HG03103 (cell line): Measurements from ENCODE around the gene TTBK1.

ENCODE experiments used
- ATAC-seq: cut with Tn5 transposase; IDR thresholded peaks from one replicate; pipeline ENCODE4 v1.9.1; 2021; ENCODE audit warnings: low read depth; ENCODE audit not compliant: unreplicated experiment

Gene TTBK1

DNA sequence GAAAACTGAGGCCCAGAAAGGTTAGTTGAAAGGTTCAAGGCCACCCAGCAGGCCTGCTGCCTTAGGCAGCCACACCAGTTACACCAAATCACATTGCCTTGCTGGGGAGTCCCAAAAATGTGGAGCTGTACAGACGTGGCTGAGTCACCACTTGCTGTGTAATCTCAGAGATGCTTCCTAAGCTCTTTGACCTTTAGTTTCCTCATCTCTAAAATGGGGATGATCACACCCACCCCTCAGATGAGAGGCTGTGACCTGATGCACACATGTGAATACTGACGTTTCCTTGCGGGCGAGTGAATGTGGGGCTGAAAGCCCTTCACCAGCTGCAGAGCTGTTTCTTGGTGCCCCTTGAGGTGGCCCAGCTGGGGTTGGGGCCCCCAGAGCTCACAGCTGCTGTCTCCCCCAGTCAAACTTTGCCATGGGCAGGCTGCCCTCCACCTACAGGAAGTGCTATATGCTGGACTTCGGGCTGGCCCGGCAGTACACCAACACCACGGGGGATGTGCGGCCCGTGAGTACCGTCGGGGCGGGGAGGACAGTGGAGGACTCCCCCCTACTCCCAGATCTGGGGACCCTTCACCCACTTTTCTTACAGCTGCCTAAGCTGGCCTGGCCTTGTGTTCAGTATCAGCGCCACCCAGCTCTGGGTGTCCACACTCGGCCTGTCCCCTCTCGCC, 11.0 kb downstream of the TTBK1 start:
- no peak for ATAC-seq

DNA sequence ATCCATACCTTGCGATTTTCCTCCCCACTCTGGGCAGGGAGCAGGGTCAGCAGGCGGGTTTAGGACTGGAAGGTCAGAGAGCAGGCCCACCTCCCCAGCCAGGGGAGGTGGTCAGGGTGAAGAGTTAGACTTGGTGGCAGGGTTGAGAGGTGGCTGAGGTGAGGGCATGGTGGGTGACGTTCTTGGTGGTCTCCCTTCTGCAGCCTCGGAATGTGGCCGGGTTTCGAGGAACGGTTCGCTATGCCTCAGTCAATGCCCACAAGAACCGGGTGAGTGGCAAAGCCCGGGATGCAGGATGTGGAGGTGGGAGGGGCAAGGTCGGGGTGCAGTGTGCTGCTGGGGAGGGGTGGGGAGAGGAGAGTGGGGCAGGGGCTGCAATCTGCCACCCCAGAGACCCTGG, 11.6 kb downstream of the TTBK1 start:
- ATAC-seq, result no peak

DNA sequence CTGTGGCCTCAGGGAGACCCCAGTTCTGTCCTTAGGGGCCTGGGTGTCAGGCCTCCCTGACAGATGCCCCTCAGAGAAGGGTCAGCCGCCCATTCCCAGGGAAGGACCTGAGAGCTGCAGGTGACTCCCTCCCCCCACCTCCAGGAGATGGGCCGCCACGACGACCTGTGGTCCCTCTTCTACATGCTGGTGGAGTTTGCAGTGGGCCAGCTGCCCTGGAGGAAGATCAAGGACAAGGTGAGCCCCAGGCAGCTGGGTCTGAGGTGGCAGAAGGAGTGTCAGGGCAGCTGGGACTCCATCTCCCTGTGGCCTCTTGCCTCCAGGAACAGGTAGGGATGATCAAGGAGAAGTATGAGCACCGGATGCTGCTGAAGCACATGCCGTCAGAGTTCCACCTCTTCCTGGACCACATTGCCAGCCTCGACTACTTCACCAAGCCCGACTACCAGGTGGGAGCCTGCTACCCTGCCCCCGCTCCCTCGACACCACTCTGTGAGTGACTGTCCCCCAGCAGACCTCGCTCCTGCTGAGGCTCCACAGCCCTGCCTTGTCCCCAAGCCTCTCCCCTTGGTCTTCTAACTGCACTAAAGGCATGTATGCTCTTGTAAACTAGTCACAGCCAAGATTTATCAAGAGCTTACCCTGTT, 12.2 kb downstream of the TTBK1 start:
- no peak for ATAC-seq

- ATAC-seq, result no peak
These were observed 13.5 kb downstream of the TTBK1 start for GRCh38 chr6:43256670-43257366.

DNA sequence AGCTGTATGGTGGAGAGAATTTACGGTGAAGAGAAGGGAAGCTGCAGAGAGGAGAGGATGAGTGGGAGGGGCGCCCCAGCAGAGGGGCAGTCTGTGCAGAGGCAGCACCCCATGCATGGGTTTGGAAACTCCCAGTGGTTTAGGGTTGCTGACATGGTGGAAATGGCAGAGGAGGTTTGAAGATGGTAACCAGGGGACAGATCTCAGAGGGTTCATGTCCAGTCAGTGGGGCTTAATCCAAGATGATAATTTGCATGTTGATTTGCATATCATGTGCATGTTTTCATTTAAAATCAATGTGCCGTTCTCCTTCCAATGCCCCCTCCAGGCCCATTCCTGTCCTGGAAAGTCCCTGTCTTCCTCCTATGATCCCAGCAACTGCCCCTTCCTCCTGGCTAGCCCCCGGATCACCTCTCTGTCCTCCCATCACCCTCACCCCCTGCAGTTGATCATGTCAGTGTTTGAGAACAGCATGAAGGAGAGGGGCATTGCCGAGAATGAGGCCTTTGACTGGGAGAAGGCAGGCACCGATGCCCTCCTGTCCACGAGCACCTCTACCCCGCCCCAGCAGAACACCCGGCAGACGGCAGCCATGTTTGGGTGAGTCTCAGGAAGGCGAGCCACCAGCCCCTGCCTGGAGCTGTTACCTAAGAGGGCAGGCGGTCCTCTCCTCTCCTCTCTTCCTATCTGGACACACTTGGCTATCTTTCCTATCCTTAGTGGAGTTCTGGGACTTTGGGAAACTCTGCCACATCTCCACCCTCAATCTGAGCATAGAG, 14.3 kb downstream of the TTBK1 start:
- ATAC-seq, result no peak

- ATAC-seq, result no peak
These were observed 14.9 kb downstream of the TTBK1 start for GRCh38 chr6:43258180-43258579.

DNA sequence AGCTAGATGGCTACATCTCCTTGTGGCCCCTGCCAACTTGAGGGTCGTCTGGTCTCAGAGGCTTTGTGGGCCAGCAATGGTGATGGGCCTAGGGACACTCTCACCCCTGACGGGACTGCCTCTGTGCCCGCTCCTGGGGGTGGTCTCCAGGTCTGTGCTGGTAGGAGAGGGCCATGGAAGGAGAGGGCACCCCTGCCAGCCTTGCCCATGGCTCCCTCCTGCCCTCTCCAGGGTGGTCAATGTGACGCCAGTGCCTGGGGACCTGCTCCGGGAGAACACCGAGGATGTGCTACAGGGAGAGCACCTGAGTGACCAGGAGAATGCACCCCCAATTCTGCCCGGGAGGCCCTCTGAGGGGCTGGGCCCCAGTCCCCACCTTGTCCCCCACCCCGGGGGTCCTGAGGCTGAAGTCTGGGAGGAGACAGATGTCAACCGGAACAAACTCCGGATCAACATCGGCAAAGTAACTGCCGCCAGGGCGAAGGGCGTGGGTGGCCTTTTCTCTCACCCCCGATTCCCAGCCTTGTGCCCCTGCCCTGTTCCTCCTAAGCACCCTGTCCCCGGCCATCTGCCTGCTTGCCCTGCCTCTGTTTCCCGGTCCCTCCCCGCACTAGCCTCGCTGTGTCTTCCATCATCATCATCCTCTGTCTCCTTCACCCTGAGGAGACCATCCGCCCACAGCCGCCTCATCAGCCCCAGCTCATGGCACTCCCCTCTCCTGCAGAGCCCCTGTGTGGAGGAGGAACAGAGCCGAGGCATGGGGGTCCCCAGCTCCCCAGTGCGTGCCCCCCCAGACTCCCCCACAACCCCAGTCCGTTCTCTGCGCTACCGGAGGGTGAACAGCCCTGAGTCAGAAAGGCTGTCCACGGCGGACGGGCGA, 15.8 kb downstream of the TTBK1 start:
- no peak for ATAC-seq

DNA sequence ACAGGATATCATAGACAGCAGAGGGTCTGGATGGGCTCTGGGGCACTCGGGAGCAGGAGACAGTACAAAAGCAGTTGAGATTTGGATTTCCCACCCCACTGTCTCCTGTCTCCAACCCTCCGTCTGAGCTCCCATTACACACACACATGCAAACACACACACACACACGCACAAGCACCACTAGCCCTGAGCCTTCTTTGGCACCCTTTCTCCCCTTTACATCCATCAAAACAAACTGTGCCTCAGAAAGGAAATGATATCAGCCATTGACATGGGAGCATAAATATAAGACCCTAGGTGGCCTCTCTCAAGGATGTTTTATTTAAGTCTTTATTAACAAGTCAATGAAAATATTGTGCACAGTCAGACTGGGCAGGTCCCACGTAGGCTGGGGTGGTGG, 17.5 kb downstream of the TTBK1 start:
- no peak for ATAC-seq

GRCh38 chr6:43261198-43261597, 17.9 kb downstream of the TTBK1 start:
- ATAC-seq, result no peak

GRCh38 chr6:43262000-43262779, 18.9 kb downstream of the TTBK1 start:
- no peak for ATAC-seq

GRCh38 chr6:43262780-43263313, 19.6 kb downstream of the TTBK1 start:
- ATAC-seq, result no peak

DNA sequence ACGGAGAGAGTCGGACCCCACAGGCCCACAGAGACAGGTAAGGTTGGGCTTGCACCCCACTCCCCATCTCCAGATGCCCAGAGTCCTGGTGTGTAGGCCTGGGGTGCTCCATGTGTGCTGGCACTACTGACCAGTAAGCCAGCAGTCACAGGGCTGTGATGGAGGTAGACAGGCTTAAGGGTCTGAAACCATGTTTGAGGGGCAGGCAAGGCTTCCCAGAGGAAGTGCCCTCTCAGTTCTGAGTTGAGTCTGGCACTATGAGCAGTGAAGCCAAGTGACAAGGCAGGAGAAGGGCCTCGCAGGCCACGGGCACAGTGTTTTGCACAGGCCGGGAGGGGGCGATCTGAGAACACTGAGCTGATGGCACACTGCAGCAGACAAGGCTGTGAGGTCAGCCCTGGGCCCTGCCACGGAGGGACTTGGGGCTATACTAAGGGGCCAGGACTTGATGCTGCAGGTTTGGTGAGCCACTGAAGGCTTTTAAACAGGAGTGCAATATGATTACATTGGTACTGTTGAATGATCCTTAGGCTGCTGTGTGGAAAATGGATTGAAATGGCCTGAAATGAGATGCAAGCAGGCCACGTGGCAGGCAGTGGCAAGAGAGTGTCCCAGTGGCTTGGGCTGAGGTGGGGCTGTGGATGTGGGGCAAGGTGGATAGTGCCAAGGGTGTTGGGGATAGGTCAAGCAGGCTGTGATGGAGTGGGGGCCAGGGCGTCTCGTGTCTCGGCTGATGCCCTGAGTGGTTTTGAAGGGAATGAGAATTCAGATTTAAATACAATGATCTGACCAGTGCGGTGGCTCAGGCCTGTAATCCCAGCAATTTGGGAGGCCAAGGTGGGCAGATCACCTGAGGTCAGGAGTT, 20.3 kb downstream of the TTBK1 start:
- peak; percentile 65 for ATAC-seq

DNA sequence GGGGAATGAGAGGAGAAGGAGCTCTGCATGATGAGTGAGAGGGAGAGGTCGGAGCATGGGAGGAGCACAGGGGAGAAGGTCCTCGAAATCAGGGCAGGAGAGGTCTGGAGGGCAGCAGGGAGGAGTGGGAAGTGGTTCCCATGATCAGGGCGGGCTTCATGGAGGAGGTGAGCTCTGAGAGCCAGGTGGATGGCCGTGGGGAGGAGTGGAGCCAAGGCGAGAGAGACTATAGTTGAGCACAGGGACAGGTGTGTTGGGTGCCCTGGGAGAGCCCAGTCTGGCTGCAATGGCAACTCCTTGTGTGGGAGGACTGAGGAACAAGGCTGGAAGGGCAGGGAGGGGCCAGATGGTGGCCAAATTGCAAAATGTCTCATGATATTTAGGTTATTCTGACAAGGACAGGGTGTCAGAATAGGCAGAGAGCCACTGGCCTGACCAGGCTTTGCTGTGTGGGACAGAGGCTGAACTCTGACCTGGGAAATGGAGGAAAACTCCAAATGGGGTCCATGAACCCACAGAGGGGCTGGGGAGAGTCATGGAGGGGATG, 21.4 kb downstream of the TTBK1 start:
- no peak for ATAC-seq

- no peak for ATAC-seq
These were observed 22.3 kb downstream of the TTBK1 start for GRCh38 chr6:43265564-43265963.

GRCh38 chr6:43267619-43268354, 24.5 kb downstream of the TTBK1 start:
- ATAC-seq, result no peak

- ATAC-seq, result no peak
These were observed 25.0 kb downstream of the TTBK1 start for GRCh38 chr6:43268355-43268700.

GRCh38 chr6:43268782-43269272, 25.5 kb downstream of the TTBK1 start:
- ATAC-seq, result no peak
